HepG2 (cell line): ENCODE data around the gene CCDC144A. TPM values are rescaled to one million over a fixed set of nuclear protein-coding genes. Genes with fewer than 3 reads are reported as not detected.
A peak's percentile ranks its signal among the peaks of the same experiment; 100 is the strongest.
"Not testable (repeated sequence)": the region's sequence is repeated elsewhere in the genome, so short reads cannot be mapped to it uniquely, and the experiment has no call there.

Experiments
- ATAC-seq: fragments of 200-7000 bp; cut with Tn5 transposase; 3 replicates; pipeline ENCODE4 v1.9.1; 2020; ENCODE audit warnings: mild to moderate bottlenecking, moderate library complexity
- Bru-seq: library from RNA; stranded (reverse); fragments of 400-500 nt; gene quantifications from one replicate; lab custom pipeline; 2021; lab: Mats Ljungman, UMichigan
- BruChase-seq, 2 experiments: library from RNA; stranded (reverse); fragments of 400-500 nt; gene quantifications; one replicate each; lab custom pipeline; 2021; lab: Mats Ljungman, UMichigan
- BruUV-seq: library from RNA; stranded (reverse); fragments of 400-500 nt; replicated peaks from 2 replicates; lab custom pipeline; 2021; lab: Mats Ljungman, UMichigan
- CTCF ChIA-PET: fragments of 300-600 bp; formaldehyde crosslinking; extraction: SDS; loops from one replicate; lab custom pipeline; 2021; ENCODE audit warnings: low total read pairs, inconsistent platforms, low intra/inter-chr PET ratio; lab: Yijun Ruan, JAX
- POLR2A ChIA-PET: fragments of 350-600 bp; sonication (Branson Sonifier 250); formaldehyde crosslinking; loops from one replicate; lab custom pipeline; 2020; ENCODE audit warnings: antibody characterized with exemption, inconsistent platforms; lab: Yijun Ruan, JAX
- DNase-seq: peaks from one replicate; pipeline ENCODE4 v3.0.0-alpha.2; 2015; ENCODE audit warnings: low spot score
- FAIRE-seq: peaks from 3 replicates; lab custom pipeline; 2011; peaks lifted over from hg19 to GRCh38; lab: Jason Lieb, UNC
- H2AFZ ChIP-seq: one replicate; pipeline ENCODE4 v1.6.1; 2011; ENCODE audit warnings: low read length, inconsistent platforms
- H3K27ac ChIP-seq: fragments of 300-600 bp; 3 replicates; pipeline ENCODE4 v1.8.0; 2011; ENCODE audit warnings: mixed run types, mild to moderate bottlenecking, mixed read lengths, low read length, inconsistent platforms; ENCODE audit not compliant: insufficient read depth; ENCODE audit errors: extremely low read length
- H3K27me3 ChIP-seq, 2 experiments: fragments of 200-600 bp in 1 of 2; 2 replicates in 1 of 2; 3 replicates in 1 of 2; pipeline versions ENCODE4 v1.6.0 to v1.8.0; 2011; ENCODE audit warnings: low read length in 2 of 2, mild to moderate bottlenecking in 2 of 2, moderate library complexity in 2 of 2, inconsistent platforms in 1 of 2; ENCODE audit not compliant: insufficient read depth in 2 of 2, control insufficient read depth in 1 of 2
- H3K36me3 ChIP-seq, 2 experiments: fragments of 200-600 bp in 1 of 2; replicated peaks in 1 of 2; 2 replicates in 1 of 2; 3 replicates in 1 of 2; pipeline versions ENCODE4 v1.5.1 to v1.8.0; 2011; ENCODE audit warnings: low read length in 2 of 2, inconsistent platforms in 1 of 2; ENCODE audit not compliant: insufficient read depth in 2 of 2, control insufficient read depth in 1 of 2
- H3K4me1 ChIP-seq: 2 replicates; pipeline ENCODE4 v1.5.1; 2012; ENCODE audit warnings: low read length, inconsistent platforms; ENCODE audit not compliant: insufficient read depth
- H3K4me2 ChIP-seq: 2 replicates; pipeline ENCODE4 v1.6.0; 2011; ENCODE audit warnings: low read depth, low read length, inconsistent platforms
- H3K4me3 ChIP-seq, 3 experiments: fragments of 200-600 bp in 1 of 3; sonication (generic), shearing (Covaris generic) in 1 of 3; replicated peaks in 1 of 3; 2 replicates each; pipeline ENCODE4 v1.5.1; 2011 to 2016; ENCODE audit warnings: low read length in 3 of 3, inconsistent platforms in 2 of 3, low read depth in 2 of 3, mild to moderate bottlenecking in 2 of 3, control low read depth in 1 of 3, mixed read lengths in 1 of 3; ENCODE audit not compliant: insufficient read depth in 1 of 3
- H3K79me2 ChIP-seq: one replicate; pipeline ENCODE4 v1.6.1; 2011; ENCODE audit warnings: low read length, inconsistent platforms; ENCODE audit not compliant: insufficient read depth
- H3K9ac ChIP-seq: 2 replicates; pipeline ENCODE4 v1.6.0; 2011; ENCODE audit warnings: mild to moderate bottlenecking, low read depth, low read length, inconsistent platforms; ENCODE audit not compliant: insufficient read depth
- H3K9me3 ChIP-seq: 2 replicates; pipeline ENCODE4 v1.5.1; 2012; ENCODE audit warnings: mild to moderate bottlenecking, low read length
- H4K20me1 ChIP-seq: 2 replicates; pipeline ENCODE4 v1.6.0; 2011; ENCODE audit warnings: inconsistent platforms, mild to moderate bottlenecking, low read length, moderate library complexity; ENCODE audit not compliant: insufficient read depth
- CTCF ChIP-seq: sonication (generic); formaldehyde crosslinking; IDR thresholded peaks from 2 replicates; pipeline ENCODE4 v1.5.0; 2020; ENCODE audit warnings: mild to moderate bottlenecking, missing genetic modification reagents, moderate library complexity
- RAD21 ChIP-seq: fragments of 450-650 bp; formaldehyde crosslinking; IDR thresholded peaks from 2 replicates; pipeline ENCODE4 v1.5.0; 2020; ENCODE audit warnings: mild to moderate bottlenecking
- STAG1 ChIP-seq: sonication (generic); formaldehyde crosslinking; IDR thresholded peaks from 2 replicates; pipeline ENCODE4 v1.4.0; 2020; ENCODE audit warnings: missing genetic modification reagents
- THAP11 ChIP-seq: IDR thresholded peaks from 2 replicates; pipeline ENCODE4 v1.6.1; 2016; ENCODE audit warnings: missing biosample characterization, missing genetic modification reagents
- WGBS: methylation state at CpG from one replicate; pipeline ENCODE4 v1.1.6; 2017; ENCODE audit warnings: low lambda C conversion rate; 5-methylcytosine and 5-hydroxymethylcytosine counted together
- in situ Hi-C: cut with HindIII; loops from 2 replicates; pipeline ENCODE4 v1.10.0; 2017; ENCODE audit warnings: low pct_unique_long_range_greater_than_20kb; ENCODE audit not compliant: extremely low pct_ligation_motif_present
- intact Hi-C: fragments of 100-400 bp; cut with micrococcal nuclease; formaldehyde crosslinking; loops from one replicate; pipeline ENCODE4 v1.10.0; 2022; ENCODE audit not compliant: unreplicated experiment
- long read RNA-seq, 2 experiments: library from RNA in 1 of 2; library from polyadenylated mRNA in 1 of 2; stranded (forward) in 1 of 2; unstranded in 1 of 2; transcript quantifications; one replicate each; pipeline ENCODE4 v2.0.0, GENCODE V29; 2019 to 2022
- polyA minus RNA-seq, 3 experiments: library from RNA; depleted of rRNA, polyadenylated mRNA; stranded (reverse); fragments of >200 nt; gene quantifications; 2 replicates each; pipeline ENCODE4 v1.2.3, GENCODE V29; 2011; ENCODE audit warnings: low replicate concordance in 1 of 3
- polyA plus RNA-seq, 8 experiments: library from polyadenylated mRNA; depleted of rRNA in 3 of 8; stranded (reverse) in 7 of 8; unstranded in 1 of 8; fragments of >200 nt; fragmentation: Illumina TruSeq in 4 of 8; extraction: Trizol in 4 of 8; gene quantifications; 2 replicates each; pipeline versions ENCODE4 v1.2.1 to v1.2.3, GENCODE V29; 2011 to 2016; ENCODE audit warnings: low read depth in 4 of 8, missing spikeins in 1 of 8, mixed read lengths in 1 of 8; ENCODE audit not compliant: insufficient read depth in 1 of 8
- total RNA-seq, 5 experiments: library from RNA; depleted of rRNA; stranded (reverse); fragments of >200 nt; fragmentation: Illumina TruSeq; extraction: Trizol; gene quantifications; 2 replicates each; pipeline ENCODE4 v1.2.3, GENCODE V29; 2016; ENCODE audit warnings: low read depth in 1 of 5
- TF ChIP-seq, protein P1 (sequence below), 2 experiments: sonication (generic) in 1 of 2; formaldehyde crosslinking in 1 of 2; IDR thresholded peaks; 2 replicates each; pipeline versions ENCODE4 v1.4.0 to v1.6.1; 2018 to 2020; ENCODE audit warnings: missing genetic modification reagents in 2 of 2, borderline replicate concordance in 1 of 2, low read depth in 1 of 2, mild to moderate bottlenecking in 1 of 2, missing biosample characterization in 1 of 2

The CCDC144A gene, protein sequence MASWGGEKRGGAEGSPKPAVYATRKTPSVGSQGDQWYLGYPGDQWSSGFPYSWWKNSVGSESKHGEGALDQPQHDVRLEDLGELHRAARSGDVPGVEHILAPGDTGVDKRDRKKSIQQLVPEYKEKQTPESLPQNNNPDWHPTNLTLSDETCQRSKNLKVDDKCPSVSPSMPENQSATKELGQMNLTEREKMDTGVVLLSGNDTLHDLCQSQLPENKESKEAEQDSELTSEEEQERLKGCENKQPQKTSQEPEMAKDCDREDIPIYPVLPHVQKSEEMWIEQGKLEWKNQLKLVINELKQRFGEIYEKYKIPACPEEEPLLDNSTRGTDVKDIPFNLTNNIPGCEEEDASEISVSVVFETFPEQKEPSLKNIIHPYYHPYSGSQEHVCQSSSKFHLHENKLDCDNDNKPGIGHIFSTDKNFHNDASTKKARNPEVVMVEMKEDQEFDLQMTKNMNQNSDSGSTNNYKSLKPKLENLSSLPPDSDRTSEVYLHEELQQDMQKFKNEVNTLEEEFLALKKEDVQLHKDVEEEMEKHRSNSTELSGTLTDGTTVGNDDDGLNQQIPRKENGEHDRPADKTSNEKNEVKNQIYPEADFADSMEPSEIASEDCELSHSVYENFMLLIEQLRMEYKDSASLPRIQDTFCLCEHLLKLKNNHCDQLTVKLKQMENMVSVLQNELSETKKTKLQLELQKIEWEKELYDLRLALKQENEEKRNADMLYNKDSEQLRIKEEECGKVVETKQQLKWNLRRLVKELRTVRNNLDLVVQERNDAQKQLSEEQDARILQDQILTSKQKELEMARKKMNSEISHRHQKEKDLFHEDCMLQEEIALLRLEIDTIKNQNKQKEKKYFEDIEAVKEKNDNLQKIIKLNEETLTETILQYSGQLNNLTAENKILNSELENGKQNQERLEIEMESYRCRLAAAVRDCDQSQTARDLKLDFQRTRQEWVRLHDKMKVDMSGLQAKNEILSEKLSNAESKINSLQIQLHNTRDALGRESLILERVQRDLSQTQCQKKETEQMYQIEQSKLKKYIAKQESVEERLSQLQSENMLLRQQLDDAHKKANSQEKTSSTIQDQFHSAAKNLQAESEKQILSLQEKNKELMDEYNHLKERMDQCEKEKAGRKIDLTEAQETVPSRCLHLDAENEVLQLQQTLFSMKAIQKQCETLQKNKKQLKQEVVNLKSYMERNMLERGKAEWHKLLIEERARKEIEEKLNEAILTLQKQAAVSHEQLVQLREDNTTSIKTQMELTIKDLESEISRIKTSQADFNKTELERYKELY (N-terminal part only)
- total RNA-seq (2016; rRNA removed; fragmentation: Illumina TruSeq; extraction: Trizol) = 0.09 TPM in 1 of 2 replicates, not detected in the other
- not detected in 2 replicates for total RNA-seq (2016; cell fraction: cytosol; rRNA removed; fragmentation: Illumina TruSeq; extraction: Trizol; ENCODE audit: low read depth)
- 0.02 TPM in 1 of 2 replicates, not detected in the other for total RNA-seq (2016; cell fraction: insoluble cytoplasmic fraction; rRNA removed; fragmentation: Illumina TruSeq; extraction: Trizol)
- total RNA-seq (2016; cell fraction: membrane; rRNA removed; fragmentation: Illumina TruSeq; extraction: Trizol) = not detected in 2 replicates
- total RNA-seq (2016; cell fraction: nucleus; rRNA removed; fragmentation: Illumina TruSeq; extraction: Trizol) = 0.09 and 0.31 TPM in 2 replicates
- polyA plus RNA-seq (2011; rRNA removed) = not detected in 2 replicates
- polyA plus RNA-seq (2011; cell fraction: cytosol; rRNA removed) = not detected in 2 replicates
- polyA plus RNA-seq (2011; cell fraction: nucleus; rRNA removed) = 0.02 and 0.07 TPM in 2 replicates
- not detected in 2 replicates for polyA plus RNA-seq (2012)
- polyA plus RNA-seq (2016; cell fraction: cytosol; fragmentation: Illumina TruSeq; extraction: Trizol; ENCODE audit: low read depth) = not detected in 2 replicates
- polyA plus RNA-seq (2016; cell fraction: insoluble cytoplasmic fraction; fragmentation: Illumina TruSeq; extraction: Trizol; ENCODE audit: low read depth) = not detected in 2 replicates
- not detected in 2 replicates for polyA plus RNA-seq (2016; cell fraction: membrane; fragmentation: Illumina TruSeq; extraction: Trizol; ENCODE audit: low read depth)
- polyA plus RNA-seq (2016; cell fraction: nucleus; fragmentation: Illumina TruSeq; extraction: Trizol; ENCODE audit: insufficient read depth, low read depth) = not detected in 2 replicates
- 0.06 and 1.8 TPM in 2 replicates for polyA minus RNA-seq (2011; rRNA and poly(A)+ RNA removed; ENCODE audit: low replicate concordance)
- polyA minus RNA-seq (2011; cell fraction: cytosol; rRNA and poly(A)+ RNA removed) = not detected in 2 replicates
- polyA minus RNA-seq (2011; cell fraction: nucleus; rRNA and poly(A)+ RNA removed) = 0.13 and 0.37 TPM in 2 replicates
- not detected for Bru-seq, nascent RNA
- BruChase-seq, experiment 1, labeled RNA remaining after a 6-hour chase = percentile 10 among the genes with signal in this experiment
- BruChase-seq, experiment 2, labeled RNA remaining after a 2-hour chase = not detected
- long read RNA-seq, experiment 1 = 0 reads
- long read RNA-seq, experiment 2 = 0 reads

DNA sequence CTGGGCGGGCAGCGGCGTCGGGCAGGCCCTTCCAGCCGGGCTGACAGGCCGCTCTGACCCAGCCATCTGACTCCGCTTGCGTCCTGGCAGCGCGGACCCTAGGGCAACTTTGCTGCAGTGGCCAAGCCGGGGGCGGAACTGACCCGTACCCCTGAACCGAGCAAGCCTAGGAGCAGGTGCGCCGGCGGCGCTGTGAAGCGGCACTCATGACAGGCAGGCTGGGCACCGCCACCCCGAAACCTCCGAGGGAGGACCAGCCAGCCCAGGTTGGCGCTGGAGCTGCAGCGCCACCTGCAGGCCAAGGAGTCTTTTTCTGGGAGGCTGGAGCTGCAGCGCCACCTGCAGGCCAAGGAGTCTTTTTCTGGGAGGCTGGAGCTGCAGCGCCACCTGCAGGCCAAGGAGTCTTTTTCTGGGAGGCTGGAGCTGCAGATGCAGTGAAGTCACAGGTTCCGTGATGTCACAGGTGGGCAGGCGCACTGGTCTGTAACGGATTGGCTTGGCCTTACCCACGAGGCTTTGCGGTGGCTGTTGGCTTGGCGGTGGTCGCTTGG is at the start of gene CCDC144A:
Gene CCDC144A (plus strand): TSS at position 511 of the 551 bp plus-strand sequence. CDS start 160 bp downstream, outside the sequence.
- H3K4me1 ChIP-seq, in situ Hi-C loops, H3K9ac ChIP-seq, H2AFZ ChIP-seq, H3K27ac ChIP-seq, POLR2A ChIA-PET, FAIRE-seq, H3K27me3 ChIP-seq, H3K9me3 ChIP-seq, H3K4me2 ChIP-seq, H3K36me3 ChIP-seq, H3K4me3 ChIP-seq, H4K20me1 ChIP-seq, BruUV-seq, intact Hi-C loops, H3K79me2 ChIP-seq: not testable (repeated sequence)
- TF ChIP-seq THAP11 (0 out of 2 replicates have a peak, but pooled peaks have one; percentile 33), RAD21 (CRISPR knock-in tag) (peak; percentile 38; the same call in 1 of the 2 replicates), STAG1 (CRISPR knock-in tag) (peak; percentile 72), CTCF (CRISPR knock-in tag) (peak; percentile 65)
- TF ChIP-seq, protein P1, sequence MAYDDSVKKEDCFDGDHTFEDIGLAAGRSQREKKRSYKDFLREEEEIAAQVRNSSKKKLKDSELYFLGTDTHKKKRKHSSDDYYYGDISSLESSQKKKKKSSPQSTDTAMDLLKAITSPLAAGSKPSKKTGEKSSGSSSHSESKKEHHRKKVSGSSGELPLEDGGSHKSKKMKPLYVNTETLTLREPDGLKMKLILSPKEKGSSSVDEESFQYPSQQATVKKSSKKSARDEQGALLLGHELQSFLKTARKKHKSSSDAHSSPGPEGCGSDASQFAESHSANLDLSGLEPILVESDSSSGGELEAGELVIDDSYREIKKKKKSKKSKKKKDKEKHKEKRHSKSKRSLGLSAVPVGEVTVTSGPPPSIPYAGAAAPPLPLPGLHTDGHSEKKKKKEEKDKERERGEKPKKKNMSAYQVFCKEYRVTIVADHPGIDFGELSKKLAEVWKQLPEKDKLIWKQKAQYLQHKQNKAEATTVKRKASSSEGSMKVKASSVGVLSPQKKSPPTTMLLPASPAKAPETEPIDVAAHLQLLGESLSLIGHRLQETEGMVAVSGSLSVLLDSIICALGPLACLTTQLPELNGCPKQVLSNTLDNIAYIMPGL (CRISPR knock-in tag; IDR thresholded peaks at IDR 0.05; ENCODE audit: borderline replicate concordance in 1 of 2, low read depth in 1 of 2) = peak in 1 of 2 experiments; percentile 70; a peak in 2 of 4 replicates
- DNase-seq = peak; percentile 7
- WGBS = 37% methylated on average over 6 of the region's 33 CpGs
- CTCF ChIA-PET = interaction anchor here (1.7 to 2.9 kb wide), 3 partner anchors 101 to 153 kb away, joined by 8 to 9 read pairs (median 9); no protein-coding TSS in a partner anchor
- ATAC-seq = peak; percentile 38; the same call in 2 of the 3 replicates
